ENCODE data around the gene FAM168A. TPM values are rescaled to one million over a fixed set of nuclear protein-coding genes. Genes with fewer than 3 reads are reported as not detected.

The FAM168A gene
- total RNA-seq, 1 experiment from 2014 or later: 30.4 TPM

DNA sequence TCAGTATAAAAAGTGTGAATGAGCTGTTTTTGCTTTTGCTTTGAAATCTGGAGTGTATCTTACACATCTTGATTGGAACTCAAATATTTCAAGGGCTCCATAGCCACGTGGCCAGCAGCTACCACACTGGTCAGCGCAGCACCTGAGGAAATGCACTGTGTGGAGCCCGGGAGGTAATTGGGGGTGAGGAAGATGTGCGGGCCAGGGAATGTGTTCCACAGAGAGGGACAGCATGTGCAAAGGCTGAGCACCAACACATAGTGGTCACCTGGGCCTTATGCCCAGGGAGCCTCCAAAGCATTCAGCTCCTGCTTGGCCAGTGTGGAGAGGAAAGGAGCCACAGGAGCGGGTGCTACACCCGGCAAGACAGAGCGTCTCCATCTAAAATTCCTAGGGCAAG lies 200.9 kb downstream of the FAM168A start:
- Mint-ChIP-seq H3K9me3 (ENCODE audit: low read depth, unreplicated experiment) (no peaks in the 10 kb centered on the region), H3K36me3 (ENCODE audit: insufficient read depth, unreplicated experiment) (peaks cover 34% of the 10 kb centered on the region), H3K27ac (ENCODE audit: unreplicated experiment) (no peak overlapping the region), H3K27me3 (ENCODE audit: unreplicated experiment) (no peaks in the 10 kb centered on the region), H3K4me3 (ENCODE audit: low read depth, unreplicated experiment) (no peak overlapping the region), H3K4me1 (ENCODE audit: low read depth, unreplicated experiment) (no peaks in the 10 kb centered on the region)
- CTCF ChIA-PET: interaction anchor here (1.1 kb wide), 1 partner anchor 46 kb away, joined by 4 read pairs; no protein-coding TSS in a partner anchor
- TF ChIP-seq, protein P1, sequence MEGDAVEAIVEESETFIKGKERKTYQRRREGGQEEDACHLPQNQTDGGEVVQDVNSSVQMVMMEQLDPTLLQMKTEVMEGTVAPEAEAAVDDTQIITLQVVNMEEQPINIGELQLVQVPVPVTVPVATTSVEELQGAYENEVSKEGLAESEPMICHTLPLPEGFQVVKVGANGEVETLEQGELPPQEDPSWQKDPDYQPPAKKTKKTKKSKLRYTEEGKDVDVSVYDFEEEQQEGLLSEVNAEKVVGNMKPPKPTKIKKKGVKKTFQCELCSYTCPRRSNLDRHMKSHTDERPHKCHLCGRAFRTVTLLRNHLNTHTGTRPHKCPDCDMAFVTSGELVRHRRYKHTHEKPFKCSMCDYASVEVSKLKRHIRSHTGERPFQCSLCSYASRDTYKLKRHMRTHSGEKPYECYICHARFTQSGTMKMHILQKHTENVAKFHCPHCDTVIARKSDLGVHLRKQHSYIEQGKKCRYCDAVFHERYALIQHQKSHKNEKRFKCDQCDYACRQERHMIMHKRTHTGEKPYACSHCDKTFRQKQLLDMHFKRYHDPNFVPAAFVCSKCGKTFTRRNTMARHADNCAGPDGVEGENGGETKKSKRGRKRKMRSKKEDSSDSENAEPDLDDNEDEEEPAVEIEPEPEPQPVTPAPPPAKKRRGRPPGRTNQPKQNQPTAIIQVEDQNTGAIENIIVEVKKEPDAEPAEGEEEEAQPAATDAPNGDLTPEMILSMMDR (IDR thresholded peaks at IDR 0.05; ENCODE audit: unreplicated experiment): no peak
- no TSS peak for BruUV-seq (replicated peaks)
- no peak for DNase-seq
- intact Hi-C loops (cut with micrococcal nuclease; ENCODE audit: unreplicated experiment): no loop called here

DNA sequence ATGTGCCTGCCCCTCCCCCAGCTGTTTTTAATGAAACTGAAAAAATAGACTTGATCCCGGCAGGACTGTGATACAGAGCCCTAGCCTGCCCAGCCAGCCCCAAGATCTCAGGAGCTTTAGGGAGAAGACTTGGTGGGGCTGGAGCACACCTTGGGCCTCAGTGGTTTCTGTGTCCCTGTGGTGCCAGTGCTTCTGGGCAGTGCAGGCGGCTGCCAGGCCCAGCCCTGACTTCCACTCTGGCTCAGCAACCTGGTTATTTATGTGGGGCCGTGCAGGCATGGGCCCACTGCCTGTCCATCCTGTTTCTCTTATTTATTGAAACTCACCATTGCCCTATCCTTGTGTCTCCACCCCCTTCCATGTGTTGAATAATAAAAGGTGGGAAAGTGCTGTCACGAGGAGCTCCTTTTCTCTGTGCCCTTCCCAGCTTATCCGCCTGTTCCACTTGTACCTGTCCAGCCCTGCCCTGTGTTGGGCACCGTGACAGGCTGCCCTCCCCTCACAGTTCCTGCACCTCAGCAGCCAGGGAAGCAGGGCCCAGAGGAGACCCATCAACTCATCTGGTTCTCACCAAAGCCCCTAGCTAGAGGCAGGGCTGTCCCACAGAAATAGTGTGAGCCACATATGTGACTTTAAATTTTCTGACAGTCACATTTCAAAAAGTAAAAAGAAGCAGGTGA lies 201.5 kb downstream of the FAM168A start:
- H3K27me3 Mint-ChIP-seq (ENCODE audit: unreplicated experiment): no peaks in the 10 kb centered on the region
- no peak overlapping the region for H3K27ac Mint-ChIP-seq (ENCODE audit: unreplicated experiment)
- TF ChIP-seq, protein P1 (IDR thresholded peaks at IDR 0.05; ENCODE audit: unreplicated experiment): no peak
- no peaks in the 10 kb centered on the region for H3K4me1 Mint-ChIP-seq (ENCODE audit: low read depth, unreplicated experiment)
- no peaks in the 10 kb centered on the region for H3K9me3 Mint-ChIP-seq (ENCODE audit: low read depth, unreplicated experiment)
- intact Hi-C loops (cut with micrococcal nuclease; ENCODE audit: unreplicated experiment): no loop called here
- H3K36me3 Mint-ChIP-seq (ENCODE audit: insufficient read depth, unreplicated experiment): peaks cover 34% of the 10 kb centered on the region
- CTCF ChIA-PET: interaction anchor here (1.1 kb wide), 1 partner anchor 45 kb away, joined by 4 read pairs; no protein-coding TSS in a partner anchor
- BruUV-seq (replicated peaks): no TSS peak
- no peak for DNase-seq
- H3K4me3 Mint-ChIP-seq (ENCODE audit: low read depth, unreplicated experiment): no peak overlapping the region

DNA sequence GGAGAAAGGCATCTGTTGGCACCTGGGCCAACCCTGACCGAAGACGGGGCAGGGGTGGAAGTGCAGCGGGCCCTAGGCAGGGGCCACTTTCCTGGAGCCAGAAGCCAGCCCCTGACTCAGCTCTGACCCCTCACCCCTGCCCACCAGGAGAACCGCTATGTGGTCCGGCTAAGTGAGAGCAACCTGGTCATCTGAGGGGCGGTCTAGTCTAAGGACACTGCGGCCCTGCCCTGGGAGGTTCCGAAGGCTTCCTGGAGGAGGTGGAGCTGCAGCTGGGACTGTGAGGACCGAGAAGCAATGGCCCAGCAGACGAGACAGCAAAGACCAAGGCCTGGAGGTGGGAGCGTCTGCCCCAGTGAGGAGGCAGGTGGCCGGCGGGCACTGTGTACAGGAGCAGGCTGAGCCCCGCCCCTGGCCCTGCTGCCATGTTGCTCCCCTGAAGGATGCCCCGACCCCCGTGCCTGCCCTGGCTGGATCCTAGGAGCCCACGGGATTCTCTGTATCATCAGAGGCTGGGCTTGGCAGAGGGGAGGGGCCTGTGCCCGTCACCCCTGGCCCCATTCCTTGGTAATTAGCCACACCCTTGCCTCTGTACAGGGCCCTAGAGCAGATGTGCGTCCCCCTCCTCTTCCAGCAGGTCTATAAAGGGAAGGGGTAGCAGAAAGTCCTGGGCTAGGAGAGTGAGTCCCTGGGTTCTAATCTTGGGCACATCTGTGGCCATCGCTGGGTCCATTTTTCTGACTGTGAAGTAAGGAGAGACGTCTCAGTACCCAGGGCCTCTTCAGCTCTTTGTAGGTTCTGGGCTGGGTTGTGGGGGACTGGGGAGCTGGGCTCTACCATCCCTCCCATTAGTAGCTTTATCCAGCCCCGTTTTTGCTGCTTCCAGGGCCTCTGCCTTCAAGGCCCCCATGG lies 202.4 kb downstream of the FAM168A start:
- Mint-ChIP-seq H3K4me1 (ENCODE audit: low read depth, unreplicated experiment) (peaks cover under 1% of the 10 kb centered on the region), H3K36me3 (ENCODE audit: insufficient read depth, unreplicated experiment) (peaks cover 34% of the 10 kb centered on the region), H3K9me3 (ENCODE audit: low read depth, unreplicated experiment) (no peaks in the 10 kb centered on the region), H3K4me3 (ENCODE audit: low read depth, unreplicated experiment) (no peak overlapping the region), H3K27me3 (ENCODE audit: unreplicated experiment) (no peaks in the 10 kb centered on the region), H3K27ac (ENCODE audit: unreplicated experiment) (no peak overlapping the region)
- intact Hi-C loops (cut with micrococcal nuclease; ENCODE audit: unreplicated experiment): no loop called here
- no TSS peak for BruUV-seq (replicated peaks)
- CTCF ChIA-PET: interaction anchor here (1.1 kb wide), 1 partner anchor 44 kb away, joined by 4 read pairs; no protein-coding TSS in a partner anchor
- TF ChIP-seq, protein P1 (IDR thresholded peaks at IDR 0.05; ENCODE audit: unreplicated experiment): no peak
- DNase-seq: no peak

DNA sequence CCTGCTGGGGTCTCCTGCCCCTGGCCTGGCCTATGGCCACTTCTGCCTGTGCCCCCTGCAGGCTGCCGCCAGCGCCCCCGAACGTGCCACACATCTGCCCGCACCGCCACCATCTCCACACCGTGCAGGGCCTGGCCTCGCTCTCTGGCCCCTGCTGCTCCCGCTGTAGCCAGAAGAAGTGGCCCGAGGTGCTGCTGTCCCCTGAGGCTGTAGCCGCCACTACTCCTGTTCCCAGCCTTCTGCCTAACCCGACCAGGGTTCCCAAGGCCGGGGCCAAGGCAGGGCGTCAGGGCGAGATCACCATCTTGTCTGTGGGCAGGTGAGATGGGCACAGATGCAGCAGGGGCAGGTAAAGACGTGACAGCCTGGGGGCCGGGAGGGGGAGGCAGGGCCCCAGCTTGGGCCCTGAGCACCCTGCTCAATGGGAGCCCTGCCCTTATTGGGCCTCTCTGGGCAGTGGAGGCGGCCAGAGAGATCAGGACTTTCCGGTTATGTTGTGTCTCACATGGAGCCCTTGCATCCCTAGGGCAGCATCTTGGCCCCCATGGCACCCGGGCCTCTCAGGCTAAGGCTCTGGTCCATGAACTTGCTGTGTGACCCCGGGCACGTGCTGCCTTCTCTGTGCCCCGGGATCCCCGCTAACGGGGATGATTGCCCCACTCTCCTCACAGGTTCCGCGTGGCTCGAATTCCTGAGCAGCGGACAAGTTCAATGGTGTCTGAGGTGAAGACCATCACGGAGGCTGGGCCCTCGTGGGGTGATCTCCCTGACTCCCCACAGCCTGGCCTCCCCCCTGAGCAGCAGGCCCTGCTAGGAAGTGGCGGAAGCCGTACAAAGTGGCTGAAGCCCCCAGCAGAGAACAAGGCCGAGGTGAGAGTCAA lies 203.3 kb downstream of the FAM168A start:
- intact Hi-C loops (cut with micrococcal nuclease; ENCODE audit: unreplicated experiment): loop anchor here (5.0 kb wide), 1 partner anchor 87 kb away; the partner anchor contains the start of gene ARHGEF17
- Mint-ChIP-seq H3K9me3 (ENCODE audit: low read depth, unreplicated experiment) (no peaks in the 10 kb centered on the region), H3K4me1 (ENCODE audit: low read depth, unreplicated experiment) (peaks cover 9% of the 10 kb centered on the region), H3K4me3 (ENCODE audit: low read depth, unreplicated experiment) (no peak overlapping the region), H3K36me3 (ENCODE audit: insufficient read depth, unreplicated experiment) (peaks cover 34% of the 10 kb centered on the region), H3K27ac (ENCODE audit: unreplicated experiment) (no peak overlapping the region), H3K27me3 (ENCODE audit: unreplicated experiment) (no peaks in the 10 kb centered on the region)
- TF ChIP-seq, protein P1 (IDR thresholded peaks at IDR 0.05; ENCODE audit: unreplicated experiment): no peak
- DNase-seq: no peak
- BruUV-seq (replicated peaks): no TSS peak
- CTCF ChIA-PET: interaction anchor here (1.8 kb wide), 1 partner anchor 88 kb away, joined by 10 read pairs; no protein-coding TSS in a partner anchor

Data from Calu3 (cell line).